NCI-H128 (cell line): ENCODE results near the gene SNRK.
"Not testable (repeated sequence)": the region's sequence is repeated elsewhere in the genome, so short reads cannot be mapped to it uniquely, and the experiment has no call there.

Experiments used
- DNase-seq: peaks from one replicate; lab custom pipeline; 2025; ENCODE audit not compliant: unreplicated experiment; lab: John Stamatoyannopoulos, UW

SNRK gene

GRCh38 chr3:43345246-43345645 is 58.9 kb downstream of the SNRK start:
- DNase-seq, result no peak

GRCh38 chr3:43345877-43346276 is 59.5 kb downstream of the SNRK start:
- no peak for DNase-seq

- DNase-seq, result no peak
Measured at GRCh38 chr3:43346978-43347749, 60.8 kb downstream of the SNRK start.

GRCh38 chr3:43347774-43348173 is 61.4 kb downstream of the SNRK start:
- DNase-seq, result no peak

- no peak for DNase-seq
Measured at GRCh38 chr3:43348350-43348749, 62.0 kb downstream of the SNRK start.

GRCh38 chr3:43348852-43349574 is 62.7 kb downstream of the SNRK start:
- DNase-seq, result no peak

GRCh38 chr3:43349716-43350115 is 63.4 kb downstream of the SNRK start:
- DNase-seq, result no peak

- no peak for DNase-seq
Measured at GRCh38 chr3:43353393-43353792, 67.1 kb downstream of the SNRK start.

GRCh38 chr3:43353923-43354670 is 67.8 kb downstream of the SNRK start:
- DNase-seq, result no peak

- not testable (repeated sequence) for DNase-seq
Measured at GRCh38 chr3:43356033-43356432, 69.7 kb downstream of the SNRK start.

GRCh38 chr3:43361077-43361476 is 74.7 kb downstream of the SNRK start:
- no peak for DNase-seq

GRCh38 chr3:43362183-43362582 is 75.8 kb downstream of the SNRK start:
- DNase-seq, result no peak

- no peak for DNase-seq
Measured at GRCh38 chr3:43362961-43363360, 76.6 kb downstream of the SNRK start.

GRCh38 chr3:43363621-43364266 is 77.4 kb downstream of the SNRK start:
- DNase-seq, result no peak

- no peak for DNase-seq
Measured at GRCh38 chr3:43364494-43364893, 78.2 kb downstream of the SNRK start.

GRCh38 chr3:43364926-43365325 is 78.6 kb downstream of the SNRK start:
- no peak for DNase-seq

- no peak for DNase-seq
Measured at GRCh38 chr3:43365601-43366305, 79.4 kb downstream of the SNRK start.

GRCh38 chr3:43366481-43366880 is 80.1 kb downstream of the SNRK start:
- no peak for DNase-seq

- no peak for DNase-seq
Measured at GRCh38 chr3:43366885-43367284, 80.5 kb downstream of the SNRK start.

- DNase-seq, result no peak
Measured at GRCh38 chr3:43369404-43370292, 83.3 kb downstream of the SNRK start.
